OCI-LY7 (cell line): Measurements from ENCODE around the gene MAP3K13. TPM values are rescaled to one million over a fixed set of nuclear protein-coding genes. Genes with fewer than 3 reads are reported as not detected.

Experiments
- BruUV-seq: library from RNA; stranded (reverse); fragments of 400-500 nt; replicated peaks from 2 replicates; lab custom pipeline; 2021; lab: Mats Ljungman, UMichigan
- CTCF ChIA-PET: fragments of 300-600 bp; sonication (Branson Sonifier 250); formaldehyde crosslinking; loops from one replicate; lab custom pipeline; 2022; ENCODE audit warnings: antibody characterized with exemption; ENCODE audit not compliant: unreplicated experiment; lab: Charles Lee
- POLR2A ChIA-PET: fragments of 300-600 bp; sonication (Branson Sonifier 250); formaldehyde crosslinking; loops from one replicate; lab custom pipeline; 2022; ENCODE audit warnings: antibody characterized with exemption; lab: Charles Lee
- DNase-seq: peaks from one replicate; pipeline ENCODE4 v3.0.0-alpha.2; 2015; ENCODE audit warnings: low spot score
- H2AFZ ChIP-seq: fragments of 200-600 bp; sonication (generic), shearing (Covaris generic); 2 replicates; pipeline ENCODE4 v1.6.1; 2014; ENCODE audit warnings: mild to moderate bottlenecking, antibody characterized with exemption, low read length, moderate library complexity
- H3K27ac ChIP-seq: fragments of 200-600 bp; sonication (generic); 2 replicates; pipeline ENCODE4 v1.5.1; 2014; ENCODE audit warnings: mixed run types, low read depth, mild to moderate bottlenecking, moderate library complexity, low read length, inconsistent platforms; ENCODE audit not compliant: poor library complexity, severe bottlenecking
- H3K36me3 ChIP-seq: fragments of 200-600 bp; sonication (generic); 2 replicates; pipeline ENCODE4 v1.6.1; 2014; ENCODE audit warnings: mild to moderate bottlenecking, antibody characterized with exemption, low read length, moderate library complexity, mixed read lengths; ENCODE audit not compliant: insufficient read depth
- H3K4me1 ChIP-seq: fragments of 200-600 bp; sonication (generic); 2 replicates; pipeline ENCODE4 v1.5.1; 2014; ENCODE audit warnings: mild to moderate bottlenecking, low read length; ENCODE audit not compliant: insufficient read depth, poor library complexity, severe bottlenecking
- H3K4me2 ChIP-seq: fragments of 200-600 bp; sonication (generic); 2 replicates; pipeline ENCODE4 v1.6.1; 2014; ENCODE audit warnings: mild to moderate bottlenecking, low read length
- H3K4me3 ChIP-seq: fragments of 200-600 bp; sonication (generic); 2 replicates; pipeline ENCODE4 v1.5.1; 2014; ENCODE audit warnings: mild to moderate bottlenecking, low read depth, low read length; ENCODE audit not compliant: poor library complexity, severe bottlenecking
- H3K79me2 ChIP-seq: fragments of 200-600 bp; sonication (generic); 2 replicates; pipeline ENCODE4 v1.6.1; 2016; ENCODE audit warnings: low read depth, mild to moderate bottlenecking, low read length, moderate library complexity, mixed read lengths; ENCODE audit not compliant: insufficient read depth
- H3K9me2 ChIP-seq: fragments of 200-600 bp; sonication (generic); 2 replicates; pipeline ENCODE4 v1.6.1; 2016; ENCODE audit warnings: mild to moderate bottlenecking, low read length, mixed read lengths; ENCODE audit not compliant: insufficient read depth
- H3K9me3 ChIP-seq: fragments of 200-600 bp; sonication (generic); 2 replicates; pipeline ENCODE4 v1.6.1; 2014; ENCODE audit warnings: mild to moderate bottlenecking, mixed run types, low read length, mixed read lengths
- H4K20me1 ChIP-seq: fragments of 200-600 bp; sonication (generic); 2 replicates; pipeline ENCODE4 v1.6.1; 2014; ENCODE audit warnings: mild to moderate bottlenecking, antibody characterized with exemption, low read length, moderate library complexity, mixed read lengths; ENCODE audit not compliant: insufficient read depth
- CTCF ChIP-seq: fragments of 200-600 bp; sonication (generic); conservative IDR thresholded peaks from 2 replicates; pipeline ENCODE4 v1.5.1; 2014; ENCODE audit warnings: mild to moderate bottlenecking, antibody characterized with exemption, low read length, moderate library complexity, mixed read lengths
- EZH2phosphoT487 ChIP-seq: fragments of 200-600 bp; sonication (generic); IDR thresholded peaks from 2 replicates; pipeline ENCODE4 v1.6.1; 2018; ENCODE audit warnings: low read depth, borderline replicate concordance, mild to moderate bottlenecking, mixed run types, antibody characterized with exemption, low read length, moderate library complexity, mixed read lengths
- intact Hi-C: fragments of 100-400 bp; cut with micrococcal nuclease; formaldehyde crosslinking; loops from one replicate; pipeline ENCODE4 v1.10.0; 2022; ENCODE audit not compliant: unreplicated experiment
- total RNA-seq, 2 experiments: library from RNA; depleted of rRNA in 1 of 2; stranded (reverse); fragments of >200 nt in 1 of 2; shearing (Covaris generic) in 1 of 2; gene quantifications; 2 replicates each; pipeline ENCODE4 v1.2.3, GENCODE V29; 2014 to 2022

MAP3K13 gene
- total RNA-seq, 2 experiments from 2014 or later, result 7.6 to 15.0 TPM

DNA sequence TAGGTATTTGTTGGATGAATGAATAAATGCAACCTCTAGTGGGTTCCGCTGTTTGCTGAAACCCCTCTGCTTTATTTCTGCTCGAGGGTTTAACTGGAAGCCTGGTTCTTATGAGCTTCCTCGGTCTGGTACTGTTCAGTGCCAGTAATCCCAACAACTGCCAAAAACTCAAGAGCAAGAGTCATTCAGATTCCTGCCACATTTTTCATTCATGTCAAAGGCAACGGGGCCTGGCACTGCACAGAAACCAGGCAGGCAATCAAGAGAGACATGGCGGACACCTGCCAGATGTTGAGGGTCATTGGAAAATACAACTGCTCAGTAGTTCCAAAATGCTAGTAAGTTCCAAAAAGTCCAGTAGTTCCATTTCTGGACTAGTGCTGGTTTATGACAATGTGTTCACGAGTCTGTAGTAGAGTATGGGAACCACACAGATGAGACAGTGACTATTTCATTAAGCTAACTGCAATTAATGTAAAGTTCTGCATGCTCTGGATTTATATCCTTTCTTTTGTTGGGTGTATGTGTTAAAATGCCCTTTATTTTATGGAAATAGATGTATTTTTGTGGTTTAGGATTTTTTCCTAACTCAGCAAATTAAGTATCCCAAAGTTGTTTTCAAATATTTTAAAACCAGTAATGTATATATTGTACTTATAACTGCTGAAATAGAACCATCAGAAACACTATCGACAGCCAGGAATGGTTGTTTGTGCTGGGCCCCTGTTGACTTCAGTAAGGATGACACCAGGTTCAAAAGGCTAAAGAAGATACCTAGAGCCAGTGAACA, 158.6 kb downstream of the MAP3K13 start:
- Histone ChIP-seq H3K9me3 (no peaks in the 10 kb centered on the region), H2AFZ (no peak overlapping the region), H3K9me2 (no peaks in the 10 kb centered on the region), H3K27ac (no peak overlapping the region), H3K79me2 (no peaks in the 10 kb centered on the region), H3K4me1 (no peaks in the 10 kb centered on the region), H3K4me2 (no peak overlapping the region), H3K4me3 (no peak overlapping the region), H3K36me3 (no peaks in the 10 kb centered on the region), H4K20me1 (no peaks in the 10 kb centered on the region)
- CTCF ChIA-PET, result interaction anchor here (0.7 kb wide), 1 partner anchor 1256 kb away, joined by 3 read pairs; no protein-coding TSS in a partner anchor
- no TSS peak for BruUV-seq
- DNase-seq, result no peak
- POLR2A ChIA-PET, result interaction anchor here (0.6 to 1.5 kb wide), 3 partner anchors 9 to 14 kb away, joined by 3 to 7 read pairs (median 4); no protein-coding TSS in a partner anchor
- TF ChIP-seq EZH2phosphoT487 (no peak), CTCF (no peak)
- intact Hi-C loops, result no loop called here

- no peak overlapping the region for H3K4me2 ChIP-seq
- POLR2A ChIA-PET, result interaction anchor here (0.6 kb wide), 2 partner anchors 51 to 705 kb away, joined by 3 read pairs; no protein-coding TSS in a partner anchor
Observed at GRCh38 chr3:185526349-185526951, 163.5 kb downstream of the MAP3K13 start.

More at GRCh38 chr3:185526349-185526951, 163.5 kb downstream of the MAP3K13 start:
- no TSS peak for BruUV-seq
- TF ChIP-seq CTCF (no peak), EZH2phosphoT487 (no peak)
- Histone ChIP-seq H3K4me3 (no peak overlapping the region), H3K79me2 (no peaks in the 10 kb centered on the region), H3K27ac (no peak overlapping the region), H3K36me3 (no peaks in the 10 kb centered on the region), H3K9me2 (no peaks in the 10 kb centered on the region), H4K20me1 (no peaks in the 10 kb centered on the region), H2AFZ (no peak overlapping the region), H3K4me1 (no peaks in the 10 kb centered on the region), H3K9me3 (no peaks in the 10 kb centered on the region)
- intact Hi-C loops, result no loop called here
- CTCF ChIA-PET, result interaction anchor here (0.6 kb wide), 1 partner anchor 10 kb away, joined by 3 read pairs; no protein-coding TSS in a partner anchor
- no peak for DNase-seq
